ENCODE results near the gene AOPEP. TPM values are rescaled to one million over a fixed set of nuclear protein-coding genes. Genes with fewer than 3 reads are reported as not detected.
A peak's percentile ranks its signal among the peaks of the same experiment; 100 is the strongest.

Gene AOPEP
- total RNA-seq, 1 donor from 2014 or later = 24.8 TPM

GRCh38 chr9:95134457-95134881, 408.0 kb downstream of the AOPEP start:
- Mint-ChIP-seq H3K4me3 (no peak overlapping the region), H3K27ac (ENCODE audit: unreplicated experiment) (no peak overlapping the region), H3K4me1 (peaks cover 15% of the 10 kb centered on the region), H3K36me3 (ENCODE audit: low read depth) (peaks cover 3% of the 10 kb centered on the region), H3K27me3 (ENCODE audit: low read depth) (no peaks in the 10 kb centered on the region), H3K9me3 (no peaks in the 10 kb centered on the region)
- TF ChIP-seq, protein P1, sequence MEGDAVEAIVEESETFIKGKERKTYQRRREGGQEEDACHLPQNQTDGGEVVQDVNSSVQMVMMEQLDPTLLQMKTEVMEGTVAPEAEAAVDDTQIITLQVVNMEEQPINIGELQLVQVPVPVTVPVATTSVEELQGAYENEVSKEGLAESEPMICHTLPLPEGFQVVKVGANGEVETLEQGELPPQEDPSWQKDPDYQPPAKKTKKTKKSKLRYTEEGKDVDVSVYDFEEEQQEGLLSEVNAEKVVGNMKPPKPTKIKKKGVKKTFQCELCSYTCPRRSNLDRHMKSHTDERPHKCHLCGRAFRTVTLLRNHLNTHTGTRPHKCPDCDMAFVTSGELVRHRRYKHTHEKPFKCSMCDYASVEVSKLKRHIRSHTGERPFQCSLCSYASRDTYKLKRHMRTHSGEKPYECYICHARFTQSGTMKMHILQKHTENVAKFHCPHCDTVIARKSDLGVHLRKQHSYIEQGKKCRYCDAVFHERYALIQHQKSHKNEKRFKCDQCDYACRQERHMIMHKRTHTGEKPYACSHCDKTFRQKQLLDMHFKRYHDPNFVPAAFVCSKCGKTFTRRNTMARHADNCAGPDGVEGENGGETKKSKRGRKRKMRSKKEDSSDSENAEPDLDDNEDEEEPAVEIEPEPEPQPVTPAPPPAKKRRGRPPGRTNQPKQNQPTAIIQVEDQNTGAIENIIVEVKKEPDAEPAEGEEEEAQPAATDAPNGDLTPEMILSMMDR (conservative IDR thresholded peaks at IDR 0.05) = no peak
- no peak for DNase-seq (ENCODE audit: low read depth, low spot score)

GRCh38 chr9:95135756-95136155, 409.3 kb downstream of the AOPEP start:
- H3K4me3 Mint-ChIP-seq = no peak overlapping the region

More at GRCh38 chr9:95135756-95136155, 409.3 kb downstream of the AOPEP start:
- TF ChIP-seq, protein P1 (conservative IDR thresholded peaks at IDR 0.05) = no peak
- Mint-ChIP-seq H3K36me3 (ENCODE audit: low read depth) (peaks cover 3% of the 10 kb centered on the region), H3K9me3 (no peaks in the 10 kb centered on the region), H3K27me3 (ENCODE audit: low read depth) (no peaks in the 10 kb centered on the region), H3K4me1 (peaks cover 6% of the 10 kb centered on the region), H3K27ac (ENCODE audit: unreplicated experiment) (no peak overlapping the region)
- DNase-seq (ENCODE audit: low read depth, low spot score) = no peak

Small RNA genes within 50 kb of the gene (microRNA-seq; reads per million reads assigned to microRNA genes)
- gene MIR2278 = 30.2 reads per million, percentile 42 among the genes with 10 or more reads in this experiment
- 21,345 reads per million, percentile 96 among the genes with 10 or more reads in this experiment for gene MIR23B
- not detected for gene MIR24-1
- 2,230 reads per million, percentile 87 among the genes with 10 or more reads in this experiment for gene MIR27B
- not detected for gene MIR3074
- not detected for gene MIR6081

Other genes starting within 250 kb of the AOPEP start
- 7.4 and 8.6 TPM in 2 replicates for gene PCAT7, start 171.6 kb upstream of the AOPEP start, total RNA-seq
- gene FBP2, start 132.9 kb upstream of the AOPEP start, total RNA-seq = not detected in 2 replicates
- gene FBP1, start 87.2 kb upstream of the AOPEP start, total RNA-seq = 0.80 and 0.86 TPM in 2 replicates